Glomerular visceral epithelial cell (primary cell): ENCODE measurements around the gene ARHGAP32.
"Not testable (repeated sequence)": the region's sequence is repeated elsewhere in the genome, so short reads cannot be mapped to it uniquely, and the experiment has no call there.

ENCODE experiments used
- DNase-seq: peaks from one replicate; pipeline ENCODE4 v3.0.0-alpha.2; 2016; ENCODE audit errors: extremely low spot score

Gene ARHGAP32

GRCh38 chr11:128933481-128934178, 258.5 kb downstream of the ARHGAP32 start:
- no peak for DNase-seq

DNA sequence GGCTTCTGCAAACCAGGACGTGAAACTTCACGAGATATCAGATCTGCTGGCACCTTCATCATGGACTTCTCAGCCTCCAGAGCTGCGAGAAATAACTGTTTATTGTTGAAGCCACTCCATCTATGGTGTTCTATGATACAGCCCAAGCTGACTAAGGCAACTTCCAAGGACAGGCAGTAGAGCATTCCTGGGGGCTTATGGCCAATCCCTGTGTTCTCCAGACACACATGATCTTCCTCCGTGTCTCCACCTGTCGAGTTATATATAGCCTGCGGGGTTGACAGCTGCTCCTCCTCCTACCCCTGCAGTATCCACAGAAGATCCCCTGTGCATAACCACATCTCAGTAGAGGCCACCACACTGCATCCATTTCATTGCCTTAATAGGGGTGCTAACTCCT, 260.5 kb downstream of the ARHGAP32 start:
- DNase-seq: no peak

GRCh38 chr11:128931066-128931465, 261.1 kb downstream of the ARHGAP32 start:
- no peak for DNase-seq

- peak; percentile 25 for DNase-seq
Measured at GRCh38 chr11:128929991-128930390, 262.1 kb downstream of the ARHGAP32 start.

DNA sequence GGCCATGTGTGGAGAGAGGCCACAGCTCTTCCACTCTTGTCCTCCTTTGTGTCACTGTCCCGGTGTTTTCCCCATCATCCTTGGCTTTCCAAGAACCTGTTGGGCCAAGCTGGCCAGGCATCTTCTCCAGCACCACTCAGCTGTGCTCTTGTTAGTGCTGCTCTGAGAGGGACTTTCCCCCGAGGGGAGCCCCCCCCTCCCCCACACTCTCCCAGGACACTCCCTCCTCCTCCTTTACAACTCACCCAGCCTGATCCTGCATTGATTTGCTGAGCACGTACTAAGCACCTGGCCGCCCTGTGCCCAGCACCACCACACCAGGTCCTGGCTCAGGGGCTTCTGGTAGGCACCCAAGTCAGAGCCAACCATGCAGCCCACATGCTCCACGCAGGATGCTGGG, 262.7 kb downstream of the ARHGAP32 start:
- DNase-seq: no peak

DNA sequence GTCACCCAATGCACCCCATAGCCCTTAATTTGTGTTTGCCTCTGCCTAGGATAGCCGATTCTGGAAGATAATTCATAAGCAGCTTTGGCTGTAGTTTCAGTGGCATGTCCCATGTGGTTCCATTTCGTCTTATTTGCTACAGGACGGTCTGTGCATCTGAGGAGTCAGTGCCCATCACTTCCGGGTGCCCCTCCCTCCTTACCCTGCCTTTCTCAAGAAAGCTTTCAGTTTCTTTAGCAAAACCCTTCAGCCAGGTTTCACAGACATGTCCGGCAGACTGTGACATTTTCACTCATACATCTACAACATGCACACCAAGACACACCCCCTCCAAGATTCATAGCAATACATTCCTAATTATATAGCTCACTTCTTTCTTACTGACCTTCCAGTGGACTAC, 263.7 kb downstream of the ARHGAP32 start:
- no peak for DNase-seq

DNA sequence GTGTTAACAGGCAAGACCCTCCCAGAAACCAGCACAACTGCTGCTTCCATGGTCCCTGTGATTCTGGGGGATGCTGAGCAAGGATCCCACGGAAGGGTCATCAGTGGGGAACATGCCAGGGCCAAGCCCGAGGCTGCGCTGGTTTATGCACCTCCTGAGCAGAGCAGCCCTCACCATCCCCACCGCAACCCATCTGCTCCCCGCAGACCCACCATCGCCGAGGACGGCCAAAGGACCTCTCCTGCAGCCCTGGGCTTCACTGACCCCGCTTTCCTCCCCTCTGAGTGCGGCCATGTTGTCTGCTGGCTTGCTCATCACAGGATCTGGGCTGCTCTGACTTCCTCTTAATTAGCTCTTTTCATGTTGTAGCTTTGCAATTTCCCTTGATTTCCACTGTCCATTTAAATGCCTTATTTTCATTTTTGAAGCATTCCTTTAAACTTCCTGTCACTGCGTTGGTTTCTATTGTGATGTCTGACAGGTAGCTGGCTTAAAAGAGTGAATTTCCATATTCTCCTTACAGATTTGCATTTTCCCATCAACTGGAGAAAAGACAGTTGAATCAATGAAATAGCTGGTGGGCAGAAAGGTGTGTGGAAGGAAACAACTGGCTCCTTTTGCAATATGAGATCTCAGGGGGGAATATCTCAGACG, 264.3 kb downstream of the ARHGAP32 start:
- no peak for DNase-seq

- no peak for DNase-seq
Measured at GRCh38 chr11:128927108-128927461, 265.0 kb downstream of the ARHGAP32 start.

GRCh38 chr11:128926437-128927107, 265.6 kb downstream of the ARHGAP32 start:
- DNase-seq: no peak

DNA sequence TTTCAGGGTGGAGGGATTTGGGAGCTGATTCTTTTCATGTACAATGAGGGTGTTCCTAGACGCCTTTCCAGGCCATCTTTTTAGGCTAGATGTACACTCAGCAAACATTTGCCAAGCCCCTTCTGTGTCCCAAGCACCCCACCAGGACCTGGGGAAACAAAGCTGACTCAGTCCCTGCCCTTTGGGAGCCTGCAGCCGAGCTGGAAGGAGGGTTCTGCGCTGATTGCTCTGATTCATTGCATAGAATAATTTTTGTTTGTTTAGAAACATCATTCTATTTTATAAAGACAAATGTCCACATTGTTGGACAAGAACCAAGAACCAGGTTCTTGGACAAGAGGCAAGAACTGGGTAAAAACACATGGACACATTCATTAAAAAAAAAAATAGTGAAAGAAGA, 266.1 kb downstream of the ARHGAP32 start:
- no peak for DNase-seq

DNA sequence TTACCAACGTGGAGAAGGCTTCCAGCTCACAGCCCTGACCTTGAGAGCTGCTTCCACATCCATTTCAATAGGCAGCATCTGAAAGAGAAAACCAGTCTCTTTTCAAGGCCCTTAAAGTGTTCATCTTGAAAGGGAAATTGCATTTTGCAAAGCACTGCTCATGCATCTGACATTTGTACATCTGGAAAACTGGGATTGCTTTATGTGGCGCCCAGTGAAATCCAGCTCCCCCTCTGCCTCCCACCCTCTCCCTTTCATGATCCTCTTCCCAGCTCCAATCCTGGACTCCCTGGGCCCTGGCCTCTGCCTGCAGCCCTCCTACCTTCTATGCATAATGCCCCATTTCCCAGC, 266.9 kb downstream of the ARHGAP32 start:
- DNase-seq: no peak

DNA sequence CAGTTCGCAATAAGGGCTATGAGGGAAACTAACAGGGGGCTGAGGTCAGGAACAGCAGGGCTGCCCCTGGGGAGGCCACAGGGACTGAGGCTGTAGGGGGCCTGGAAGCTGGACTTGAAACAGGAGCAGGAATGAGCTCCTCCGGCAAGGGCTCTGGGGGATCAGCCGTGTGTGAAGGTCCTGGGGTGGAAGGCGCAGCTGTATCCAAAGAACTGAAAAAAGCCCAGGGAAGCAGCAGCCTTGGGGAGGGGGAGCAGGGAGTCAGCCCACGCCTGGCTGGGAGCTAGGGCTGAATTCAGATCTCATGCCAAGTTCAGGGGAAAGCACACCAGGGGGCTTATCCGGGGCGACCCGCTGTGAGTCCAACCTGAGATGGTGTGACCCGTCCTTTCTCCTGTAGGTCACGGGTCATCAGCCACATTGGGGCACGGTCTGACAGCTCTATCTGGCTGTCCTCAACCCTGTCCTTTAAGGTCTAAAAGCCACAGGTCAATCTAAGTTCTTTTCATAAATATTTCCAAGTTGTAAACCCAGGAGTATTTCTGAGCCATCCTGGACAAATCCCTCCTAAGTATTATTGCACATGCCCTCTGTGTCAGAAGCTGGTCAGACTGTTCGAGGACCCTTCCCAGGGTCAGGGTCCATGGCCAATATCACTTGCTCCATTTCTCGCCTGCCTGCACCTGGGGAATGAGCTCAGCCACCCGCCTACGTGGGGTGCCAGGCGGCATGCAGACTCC, 267.4 kb downstream of the ARHGAP32 start:
- no peak for DNase-seq

GRCh38 chr11:128924104-128924503, 268.0 kb downstream of the ARHGAP32 start:
- no peak for DNase-seq

- DNase-seq: no peak
Measured at GRCh38 chr11:128921793-128922192, 270.3 kb downstream of the ARHGAP32 start.

DNA sequence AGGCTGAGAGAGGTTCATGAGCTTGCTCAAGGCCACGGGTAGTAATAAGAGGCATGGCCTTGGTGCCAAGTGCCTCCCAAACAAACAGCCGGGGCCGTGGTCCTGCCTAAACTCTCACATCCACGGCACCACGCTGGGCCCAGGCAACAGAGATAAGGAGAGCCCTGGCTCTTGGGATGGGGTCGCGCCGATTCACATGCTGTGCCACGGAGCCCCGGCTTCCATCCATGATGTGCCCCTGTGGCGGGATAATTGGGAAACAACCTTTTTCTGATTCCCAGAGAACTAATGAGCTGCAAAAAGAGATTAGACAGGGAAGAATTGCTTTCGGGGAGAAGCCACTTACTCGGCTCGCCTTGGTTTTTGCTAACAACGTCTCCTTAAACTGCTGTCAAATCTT, 271.5 kb downstream of the ARHGAP32 start:
- no peak for DNase-seq

- DNase-seq: not testable (repeated sequence)
Measured at GRCh38 chr11:128919635-128920034, 272.5 kb downstream of the ARHGAP32 start.

- no peak for DNase-seq
Measured at GRCh38 chr11:128919216-128919615, 272.9 kb downstream of the ARHGAP32 start.

DNA sequence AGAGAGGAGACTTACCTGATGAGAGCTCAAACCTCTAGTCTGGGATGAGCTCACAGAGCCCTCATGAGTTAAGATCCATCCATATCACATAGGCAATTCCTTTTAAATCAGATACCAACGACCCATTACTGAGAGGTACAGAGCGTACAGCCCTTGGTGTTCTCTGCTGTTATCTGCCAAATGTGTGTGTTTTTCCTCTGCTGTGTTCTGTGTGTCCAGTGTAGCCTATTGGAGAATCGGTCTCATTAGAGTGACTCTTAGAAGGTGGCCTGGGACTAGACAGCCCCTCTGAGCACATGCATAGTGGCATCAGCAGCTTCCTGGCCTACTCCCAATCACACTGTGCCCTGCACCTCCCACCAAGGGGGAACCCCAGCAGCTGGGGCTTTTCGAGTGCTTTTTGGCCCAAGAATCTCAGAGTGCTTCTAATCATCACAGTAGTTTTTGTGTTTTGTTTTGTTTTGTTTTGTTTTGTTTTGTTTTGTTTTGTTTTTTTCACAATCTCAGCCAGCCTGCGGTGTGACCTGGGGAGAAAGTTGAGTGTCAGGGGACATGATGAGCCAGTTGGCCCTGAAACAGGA, 274.9 kb downstream of the ARHGAP32 start:
- no peak for DNase-seq

DNA sequence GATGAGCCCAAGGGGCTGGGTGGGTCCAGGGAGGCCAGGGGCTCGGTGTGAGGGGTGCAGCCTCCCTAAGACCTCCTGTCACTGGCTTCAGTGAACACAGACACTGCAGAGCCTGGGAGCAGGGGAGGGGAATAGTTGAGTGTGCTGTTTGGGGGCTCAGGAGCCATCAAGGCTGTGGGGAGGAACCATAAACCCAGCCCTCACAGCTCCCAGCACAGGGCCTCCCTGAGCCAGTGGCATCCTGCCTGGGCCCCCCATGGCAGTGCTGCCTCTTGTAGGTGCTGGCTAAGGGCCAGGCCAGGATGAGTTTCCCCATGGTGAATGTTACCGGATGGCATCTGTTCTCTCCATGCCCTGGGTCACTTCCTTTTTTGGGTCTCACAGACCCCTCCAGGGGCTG, 275.4 kb downstream of the ARHGAP32 start:
- no peak for DNase-seq

- no peak for DNase-seq
Measured at GRCh38 chr11:128916037-128916572, 276.0 kb downstream of the ARHGAP32 start.

GRCh38 chr11:128915149-128915521, 277.0 kb downstream of the ARHGAP32 start:
- DNase-seq: no peak
